CD14-positive monocyte (primary cell): Measurements from ENCODE around the gene LEF1. TPM values are rescaled to one million over a fixed set of nuclear protein-coding genes. Genes with fewer than 3 reads are reported as not detected.

ENCODE experiments used
- DNase-seq, 3 donors: peaks; one replicate each; pipeline ENCODE4 v3.0.0-alpha.2; 2011 to 2022
- H2AFZ ChIP-seq: 2 replicates; pipeline ENCODE4 v1.6.0; 2012; ENCODE audit warnings: mild to moderate bottlenecking, low read depth, low read length, inconsistent platforms; ENCODE audit not compliant: insufficient read depth, poor library complexity, severe bottlenecking
- H3K27ac ChIP-seq, 2 donors: 1 replicate in 1 of 2; 2 replicates in 1 of 2; pipeline ENCODE4 v1.5.1; 2012 to 2013; ENCODE audit warnings: low read length in 2 of 2, control low read depth in 1 of 2, inconsistent platforms in 1 of 2, low read depth in 1 of 2, mild to moderate bottlenecking in 1 of 2
- H3K27me3 ChIP-seq, 2 donors: one replicate each; pipeline versions ENCODE4 v1.6.0 to v1.6.1; 2011 to 2013; ENCODE audit warnings: low read length in 2 of 2; ENCODE audit not compliant: control insufficient read depth in 2 of 2, insufficient read depth in 2 of 2
- H3K36me3 ChIP-seq, 2 donors: replicated peaks in 1 of 2; 1 replicate in 1 of 2; 2 replicates in 1 of 2; pipeline versions ENCODE4 v1.5.1 to v1.6.1; 2012 to 2013; ENCODE audit warnings: low read length in 2 of 2, control low read depth in 1 of 2, inconsistent platforms in 1 of 2, mild to moderate bottlenecking in 1 of 2; ENCODE audit not compliant: insufficient read depth in 2 of 2, control insufficient read depth in 1 of 2
- H3K4me1 ChIP-seq, 2 donors: 1 replicate in 1 of 2; 2 replicates in 1 of 2; pipeline versions ENCODE4 v1.5.1 to v1.6.1; 2012 to 2013; ENCODE audit warnings: low read length in 2 of 2, control low read depth in 1 of 2, inconsistent platforms in 1 of 2, mild to moderate bottlenecking in 1 of 2, moderate library complexity in 1 of 2; ENCODE audit not compliant: insufficient read depth in 2 of 2, control insufficient read depth in 1 of 2
- H3K4me2 ChIP-seq: replicated peaks from 2 replicates; pipeline ENCODE3; 2012; ENCODE audit warnings: low read length, moderate library complexity, mild to moderate bottlenecking; ENCODE audit not compliant: poor library complexity, severe bottlenecking; ENCODE audit errors: extremely low read depth
- H3K4me3 ChIP-seq, 3 experiments: fragments of 200-600 bp in 1 of 3; sonication (generic) in 1 of 3; replicated peaks in 1 of 3; 1 replicate in 2 of 3; 2 replicates in 1 of 3; pipeline ENCODE4 v1.5.1; 2011 to 2013; ENCODE audit warnings: low read length in 3 of 3, mild to moderate bottlenecking in 3 of 3, control low read depth in 2 of 3, low read depth in 2 of 3, inconsistent platforms in 1 of 3, moderate library complexity in 1 of 3
- H3K79me2 ChIP-seq: 2 replicates; pipeline ENCODE4 v1.6.0; 2012; ENCODE audit warnings: mild to moderate bottlenecking, control low read depth, inconsistent platforms, low read length, moderate library complexity; ENCODE audit not compliant: insufficient read depth
- H3K9ac ChIP-seq: 2 replicates; pipeline ENCODE4 v1.6.0; 2017; ENCODE audit warnings: low read length, mild to moderate bottlenecking; ENCODE audit not compliant: insufficient read depth, poor library complexity, severe bottlenecking
- H3K9me3 ChIP-seq, 2 donors: replicated peaks in 1 of 2; 1 replicate in 1 of 2; 2 replicates in 1 of 2; pipeline versions ENCODE4 v1.5.1 to v1.6.1; 2012 to 2013; ENCODE audit warnings: low read length in 2 of 2, control low read depth in 1 of 2; ENCODE audit not compliant: control insufficient read depth in 1 of 2, insufficient read depth in 1 of 2
- H4K20me1 ChIP-seq: 2 replicates; pipeline ENCODE4 v1.6.0; 2012; ENCODE audit warnings: mild to moderate bottlenecking, low read length, control low read depth, moderate library complexity; ENCODE audit not compliant: insufficient read depth
- H3K27ac Mint-ChIP-seq, 7 donors: one replicate each; pipeline ENCODE4 v1.8.0; 2020; ENCODE audit warnings: mild to moderate bottlenecking in 7 of 7, mixed read lengths in 7 of 7, moderate library complexity in 6 of 7, inconsistent platforms in 2 of 7
- H3K27me3 Mint-ChIP-seq, 3 donors: one replicate each; pipeline ENCODE4 v1.8.0; 2021 to 2022; ENCODE audit warnings: low read depth in 3 of 3, mild to moderate bottlenecking in 3 of 3, mixed read lengths in 3 of 3, moderate library complexity in 3 of 3, inconsistent platforms in 1 of 3
- H3K36me3 Mint-ChIP-seq, 2 donors: one replicate each; pipeline ENCODE4 v1.8.0; 2020; ENCODE audit warnings: mixed read lengths in 2 of 2, inconsistent platforms in 1 of 2, mild to moderate bottlenecking in 1 of 2
- H3K4me1 Mint-ChIP-seq: one replicate; pipeline ENCODE4 v1.8.0; 2020; ENCODE audit warnings: mild to moderate bottlenecking, mixed read lengths
- H3K4me3 Mint-ChIP-seq, 2 donors: one replicate each; pipeline ENCODE4 v1.8.0; 2020; ENCODE audit warnings: mild to moderate bottlenecking in 2 of 2, mixed read lengths in 2 of 2, moderate library complexity in 1 of 2
- H3K9me3 Mint-ChIP-seq, 7 donors: one replicate each; pipeline ENCODE4 v1.8.0; 2020 to 2022; ENCODE audit warnings: mixed read lengths in 7 of 7, mild to moderate bottlenecking in 6 of 7, moderate library complexity in 6 of 7, inconsistent platforms in 2 of 7
- CTCF ChIP-seq: fragments of 200-600 bp; IDR thresholded peaks from one replicate; pipeline ENCODE4 v1.8.0; 2022; ENCODE audit warnings: antibody characterized with exemption, mild to moderate bottlenecking
- WGBS: methylation state at CpG from one replicate; pipeline ENCODE4 v1.1.5; 2013; ENCODE audit warnings: missing lambda C conversion rate; ENCODE audit not compliant: insufficient coverage; 5-methylcytosine and 5-hydroxymethylcytosine counted together
- intact Hi-C, 2 donors: fragments of 100-400 bp; cut with micrococcal nuclease; formaldehyde crosslinking; loops; one replicate each; pipeline versions ENCODE4 v1.15.0 to v1.15.1; 2023
- polyA plus RNA-seq, 3 donors: library from polyadenylated mRNA; depleted of rRNA in 1 of 3; unstranded in 2 of 3; stranded (reverse) in 1 of 3; fragments of 300-500 nt in 2 of 3; fragments of >200 nt in 1 of 3; fragmentation: Illumina TruSeq in 2 of 3; gene quantifications; 1 replicate in 2 of 3; 2 replicates in 1 of 3; pipeline ENCODE4 v1.2.3, GENCODE V29; 2012 to 2021

LEF1 gene
- polyA plus RNA-seq, 3 donors, result 0.29 to 1.3 (median 0.61) TPM

GRCh38 chr4:108192056-108192455 lies 23.3 kb upstream of the LEF1 start:
- intact Hi-C loops, result no loop called here
- no peak for TF ChIP-seq CTCF
- Histone ChIP-seq H3K27ac (no peak overlapping the region), H3K36me3 (no peaks in the 10 kb centered on the region), H3K4me1 (no peaks in the 10 kb centered on the region), H3K4me3 (no peak overlapping the region), H3K9me3 (no peaks in the 10 kb centered on the region), H3K79me2 (no peaks in the 10 kb centered on the region), H3K27me3 (no peaks in the 10 kb centered on the region), H3K9ac (no peak overlapping the region), H2AFZ (no peak overlapping the region), H4K20me1 (no peaks in the 10 kb centered on the region), H3K4me2 (no peak overlapping the region)
- DNase-seq, result no peak
- no peak overlapping the region for H3K4me3 Mint-ChIP-seq
- no peaks in the 10 kb centered on the region for H3K4me1 Mint-ChIP-seq
- WGBS, result 92% methylated on average over 2 of the region's 3 CpGs
- no peaks in the 10 kb centered on the region for H3K36me3 Mint-ChIP-seq
- no peak overlapping the region for H3K27ac Mint-ChIP-seq
- peaks cover 2 to 7% (median 7%) of the 10 kb centered on the region in 3 donors for H3K27me3 Mint-ChIP-seq
- peaks cover 0 to 3% (median 0%) of the 10 kb centered on the region in 7 donors for H3K9me3 Mint-ChIP-seq

- Histone ChIP-seq H4K20me1 (no peaks in the 10 kb centered on the region), H3K4me2 (no peak overlapping the region), H3K4me3 (no peak overlapping the region), H3K27ac (no peak overlapping the region), H3K9me3 (no peaks in the 10 kb centered on the region), H3K4me1 (no peaks in the 10 kb centered on the region), H3K27me3 (no peaks in the 10 kb centered on the region), H3K36me3 (no peaks in the 10 kb centered on the region), H2AFZ (no peak overlapping the region), H3K9ac (no peak overlapping the region), H3K79me2 (no peaks in the 10 kb centered on the region)
- no peaks in the 10 kb centered on the region for H3K4me1 Mint-ChIP-seq
- DNase-seq, result no peak
- peaks cover 2 to 7% (median 7%) of the 10 kb centered on the region in 3 donors for H3K27me3 Mint-ChIP-seq
- H3K36me3 Mint-ChIP-seq, result no peaks in the 10 kb centered on the region
- no peak overlapping the region for H3K27ac Mint-ChIP-seq
- H3K9me3 Mint-ChIP-seq, result peaks cover 0 to 3% (median 0%) of the 10 kb centered on the region in 7 donors
- WGBS, result 100% methylated on average over 2 of the region's 4 CpGs
- TF ChIP-seq CTCF, result no peak
- H3K4me3 Mint-ChIP-seq, result no peak overlapping the region
- intact Hi-C loops, result no loop called here
Observed at GRCh38 chr4:108191269-108191914, 22.7 kb upstream of the LEF1 start.
